ENCODE data around the gene KCNN1.

- TF ChIP-seq POLR2A (IDR thresholded peaks at IDR 0.05) (no peak), CTCF (IDR thresholded peaks at IDR 0.05 in 4 of 5, conservative IDR thresholded peaks at IDR 0.05 in 1 of 5) (no peak)
Observed at GRCh38 chr19:17977488-17977887, 10.6 kb downstream of the KCNN1 start.
